HepG2 (cell line): ENCODE measurements around the gene CYB5R3. TPM values are rescaled to one million over a fixed set of nuclear protein-coding genes. Genes with fewer than 3 reads are reported as not detected.

ENCODE experiments used
- ATAC-seq: fragments of 200-7000 bp; cut with Tn5 transposase; 3 replicates; pipeline ENCODE4 v1.9.1; 2020; ENCODE audit warnings: mild to moderate bottlenecking, moderate library complexity
- BruUV-seq: library from RNA; stranded (reverse); fragments of 400-500 nt; replicated peaks from 2 replicates; lab custom pipeline; 2021; lab: Mats Ljungman, UMichigan
- CTCF ChIA-PET: fragments of 300-600 bp; formaldehyde crosslinking; extraction: SDS; loops from one replicate; lab custom pipeline; 2021; ENCODE audit warnings: low total read pairs, inconsistent platforms, low intra/inter-chr PET ratio; lab: Yijun Ruan, JAX
- POLR2A ChIA-PET: fragments of 350-600 bp; sonication (Branson Sonifier 250); formaldehyde crosslinking; loops from one replicate; lab custom pipeline; 2020; ENCODE audit warnings: antibody characterized with exemption, inconsistent platforms; lab: Yijun Ruan, JAX
- DNase-seq: peaks from one replicate; pipeline ENCODE4 v3.0.0-alpha.2; 2015; ENCODE audit warnings: low spot score
- FAIRE-seq: peaks from 3 replicates; lab custom pipeline; 2011; peaks lifted over from hg19 to GRCh38; lab: Jason Lieb, UNC
- H2AFZ ChIP-seq: one replicate; pipeline ENCODE4 v1.6.1; 2011; ENCODE audit warnings: low read length, inconsistent platforms
- H3K27ac ChIP-seq: fragments of 300-600 bp; 3 replicates; pipeline ENCODE4 v1.8.0; 2011; ENCODE audit warnings: mixed run types, mild to moderate bottlenecking, mixed read lengths, low read length, inconsistent platforms; ENCODE audit not compliant: insufficient read depth; ENCODE audit errors: extremely low read length
- H3K27me3 ChIP-seq, 2 experiments: fragments of 200-600 bp in 1 of 2; 2 replicates in 1 of 2; 3 replicates in 1 of 2; pipeline versions ENCODE4 v1.6.0 to v1.8.0; 2011; ENCODE audit warnings: low read length in 2 of 2, mild to moderate bottlenecking in 2 of 2, moderate library complexity in 2 of 2, inconsistent platforms in 1 of 2; ENCODE audit not compliant: insufficient read depth in 2 of 2, control insufficient read depth in 1 of 2
- H3K36me3 ChIP-seq, 2 experiments: fragments of 200-600 bp in 1 of 2; replicated peaks in 1 of 2; 2 replicates in 1 of 2; 3 replicates in 1 of 2; pipeline versions ENCODE4 v1.5.1 to v1.8.0; 2011; ENCODE audit warnings: low read length in 2 of 2, inconsistent platforms in 1 of 2; ENCODE audit not compliant: insufficient read depth in 2 of 2, control insufficient read depth in 1 of 2
- H3K4me1 ChIP-seq: 2 replicates; pipeline ENCODE4 v1.5.1; 2012; ENCODE audit warnings: low read length, inconsistent platforms; ENCODE audit not compliant: insufficient read depth
- H3K4me2 ChIP-seq: 2 replicates; pipeline ENCODE4 v1.6.0; 2011; ENCODE audit warnings: low read depth, low read length, inconsistent platforms
- H3K4me3 ChIP-seq, 3 experiments: fragments of 200-600 bp in 1 of 3; sonication (generic), shearing (Covaris generic) in 1 of 3; replicated peaks in 1 of 3; 2 replicates each; pipeline ENCODE4 v1.5.1; 2011 to 2016; ENCODE audit warnings: low read length in 3 of 3, inconsistent platforms in 2 of 3, low read depth in 2 of 3, mild to moderate bottlenecking in 2 of 3, control low read depth in 1 of 3, mixed read lengths in 1 of 3; ENCODE audit not compliant: insufficient read depth in 1 of 3
- H3K79me2 ChIP-seq: one replicate; pipeline ENCODE4 v1.6.1; 2011; ENCODE audit warnings: low read length, inconsistent platforms; ENCODE audit not compliant: insufficient read depth
- H3K9ac ChIP-seq: 2 replicates; pipeline ENCODE4 v1.6.0; 2011; ENCODE audit warnings: mild to moderate bottlenecking, low read depth, low read length, inconsistent platforms; ENCODE audit not compliant: insufficient read depth
- H3K9me3 ChIP-seq: 2 replicates; pipeline ENCODE4 v1.5.1; 2012; ENCODE audit warnings: mild to moderate bottlenecking, low read length
- H4K20me1 ChIP-seq: 2 replicates; pipeline ENCODE4 v1.6.0; 2011; ENCODE audit warnings: inconsistent platforms, mild to moderate bottlenecking, low read length, moderate library complexity; ENCODE audit not compliant: insufficient read depth
- ATF2 ChIP-seq: sonication (generic); formaldehyde crosslinking; IDR thresholded peaks from 2 replicates; pipeline ENCODE4 v1.4.0; 2020; ENCODE audit warnings: missing genetic modification reagents
- CEBPB ChIP-seq: IDR thresholded peaks from 2 replicates; pipeline ENCODE4 v1.6.1; 2011; ENCODE audit warnings: low read depth, low read length, improper control_type of control experiment, borderline replicate concordance
- CEBPG ChIP-seq: IDR thresholded peaks from 2 replicates; pipeline ENCODE4 v1.6.1; 2016
- IKZF4 ChIP-seq: sonication (generic); formaldehyde crosslinking; IDR thresholded peaks from 2 replicates; pipeline ENCODE4 v1.5.1; 2020; ENCODE audit warnings: borderline replicate concordance, mild to moderate bottlenecking, low read depth, missing genetic modification reagents; ENCODE audit errors: not compliant biosample characterization
- ZNF143 ChIP-seq: sonication (generic); formaldehyde crosslinking; IDR thresholded peaks from 2 replicates; pipeline ENCODE4 v1.4.0; 2020; ENCODE audit warnings: missing genetic modification reagents
- ZNF207 ChIP-seq: fragments of 450-650 bp; IDR thresholded peaks from 2 replicates; pipeline ENCODE4 v1.6.1; 2016; ENCODE audit warnings: antibody characterized with exemption, borderline replicate concordance
- ZSCAN20 ChIP-seq: sonication (generic); formaldehyde crosslinking; IDR thresholded peaks from 2 replicates; pipeline ENCODE4 v1.4.0; 2020; ENCODE audit warnings: missing genetic modification reagents, mild to moderate bottlenecking, borderline replicate concordance
- WGBS: methylation state at CpG from one replicate; pipeline ENCODE4 v1.1.6; 2017; ENCODE audit warnings: low lambda C conversion rate; 5-methylcytosine and 5-hydroxymethylcytosine counted together
- in situ Hi-C: cut with HindIII; loops from 2 replicates; pipeline ENCODE4 v1.10.0; 2017; ENCODE audit warnings: low pct_unique_long_range_greater_than_20kb; ENCODE audit not compliant: extremely low pct_ligation_motif_present
- intact Hi-C: fragments of 100-400 bp; cut with micrococcal nuclease; formaldehyde crosslinking; loops from one replicate; pipeline ENCODE4 v1.10.0; 2022; ENCODE audit not compliant: unreplicated experiment
- polyA plus RNA-seq, 8 experiments: library from polyadenylated mRNA; depleted of rRNA in 3 of 8; stranded (reverse) in 7 of 8; unstranded in 1 of 8; fragments of >200 nt; fragmentation: Illumina TruSeq in 4 of 8; extraction: Trizol in 4 of 8; gene quantifications; 2 replicates each; pipeline versions ENCODE4 v1.2.1 to v1.2.3, GENCODE V29; 2011 to 2016; ENCODE audit warnings: low read depth in 4 of 8, missing spikeins in 1 of 8, mixed read lengths in 1 of 8; ENCODE audit not compliant: insufficient read depth in 1 of 8
- total RNA-seq, 5 experiments: library from RNA; depleted of rRNA; stranded (reverse); fragments of >200 nt; fragmentation: Illumina TruSeq; extraction: Trizol; gene quantifications; 2 replicates each; pipeline ENCODE4 v1.2.3, GENCODE V29; 2016; ENCODE audit warnings: low read depth in 1 of 5

CYB5R3 gene
- total and polyA plus RNA-seq, 2 of the 13 experiments (the other 11 are each of a cell fraction or from before 2014, with no cell fraction given) = 32.4 to 305 TPM

GRCh38 chr22:42633013-42633412 is 16.2 kb downstream of the CYB5R3 start:
- FAIRE-seq (no peak), ATAC-seq (no peak), DNase-seq (no peak)
- ChIA-PET POLR2A (interaction anchor here (1.0 to 2.5 kb wide), 4 partner anchors 10 to 20 kb away, joined by 4 to 14 read pairs (median 7); partner anchors contain the start of gene CYB5R3), CTCF (no interaction called here)
- Histone ChIP-seq H3K4me2 (no peak overlapping the region), H3K9me3 (no peaks in the 10 kb centered on the region), H3K4me3 (no peak overlapping the region), H3K79me2 (peaks cover 28% of the 10 kb centered on the region), H3K4me1 (peaks cover 24% of the 10 kb centered on the region), H3K36me3 (peaks cover 44 to 85% of the 10 kb centered on the region in 2 experiments), H2AFZ (no peak overlapping the region), H3K9ac (no peak overlapping the region), H3K27ac (no peak overlapping the region), H4K20me1 (peaks cover 38% of the 10 kb centered on the region), H3K27me3 (no peaks in the 10 kb centered on the region)
- intact Hi-C loops (no loop called here), in situ Hi-C loops (no loop called here)
- BruUV-seq = no TSS peak
- WGBS = 98% methylated on average over 9 of the region's 9 CpGs
- 0 out of 2 replicates have a peak, but pooled peaks have one; percentile 29 for TF ChIP-seq CEBPG (CRISPR knock-in tag)
- peak; percentile 59; the same call in 1 of the 2 replicates for TF ChIP-seq CEBPB
- TF ChIP-seq IKZF4 (CRISPR knock-in tag) = no peak
- TF ChIP-seq ZSCAN20 (CRISPR knock-in tag) = no peak
- no peak for TF ChIP-seq ATF2 (CRISPR knock-in tag)
- 0 out of 2 replicates have a peak, but pooled peaks have one; percentile 15 for TF ChIP-seq ZNF143 (CRISPR knock-in tag)
- TF ChIP-seq ZNF207 = no peak
